Measurements from ENCODE around the gene IRF2BPL. TPM values are rescaled to one million over a fixed set of nuclear protein-coding genes. Genes with fewer than 3 reads are reported as not detected.

Gene IRF2BPL
- total RNA-seq, 1 experiment from 2014 or later, result 74.6 TPM

GRCh38 chr14:76985540-76986230 lies 42.8 kb downstream of the IRF2BPL start:
- Histone ChIP-seq H3K79me2 (ENCODE audit: insufficient read depth, low read length) (no peaks in the 10 kb centered on the region), H3K27me3 (ENCODE audit: insufficient read depth, low read length) (no peaks in the 10 kb centered on the region), H3K4me2 (ENCODE audit: low read length) (no peak overlapping the region), H3K4me1 (ENCODE audit: control insufficient read depth in 1 of 2, insufficient read depth in 2 of 2, low read length in 2 of 2) (no peaks in the 10 kb centered on the region; a peak in 1 of 4 replicates), H3K9me3 (ENCODE audit: control insufficient read depth in 1 of 2, insufficient read depth in 1 of 2, low read depth in 1 of 2, low read length in 2 of 2) (peaks cover 5 to 10% of the 10 kb centered on the region in 2 experiments; a peak in 2 of 4 replicates), H3K9ac (ENCODE audit: low read length) (no peak overlapping the region), H3K36me3 (ENCODE audit: control insufficient read depth in 1 of 2, insufficient read depth in 2 of 2, low read length in 2 of 2) (no peaks in the 10 kb centered on the region), H2AFZ (ENCODE audit: low read depth, low read length, poor library complexity, severe bottlenecking) (no peak overlapping the region), H3K9me2 (ENCODE audit: insufficient read depth) (no peaks in the 10 kb centered on the region), H4K20me1 (ENCODE audit: insufficient read depth) (no peaks in the 10 kb centered on the region), H3K4me3 (replicated peaks in 1 of 2; ENCODE audit: low read depth in 1 of 2, low read length in 2 of 2) (no peak overlapping the region), H3K27ac (ENCODE audit: low read depth, low read length) (no peak overlapping the region)
- POLR2A ChIA-PET, result interaction anchor here (0.9 to 1.5 kb wide), 2 partner anchors 9 to 12 kb away, joined by 3 to 4 read pairs; no protein-coding TSS in a partner anchor
- no TSS peak for BruUV-seq (replicated peaks)
- DNase-seq (ENCODE audit: low read depth, low spot score), result no peak
- CTCF ChIA-PET, result no interaction called here
- RAD21 ChIA-PET (ENCODE audit: low non-redundant PET in 1 of 2, low total read pairs in 2 of 2, uncharacterized antibody in 2 of 2, unreplicated experiment in 2 of 2), result no interaction called here
- TF ChIP-seq CEBPB (IDR thresholded peaks at IDR 0.05; ENCODE audit: low read depth), result no peak
- TF ChIP-seq RAD21 (IDR thresholded peaks at IDR 0.05; ENCODE audit: low read depth), result no peak
- TF ChIP-seq SIN3A (IDR thresholded peaks at IDR 0.05; ENCODE audit: low read depth), result no peak
- TF ChIP-seq TCF7L2 (IDR thresholded peaks at IDR 0.05; ENCODE audit: borderline replicate concordance, extremely low read depth, insufficient read depth, insufficient read length), result no peak
- TF ChIP-seq ZFX (IDR thresholded peaks at IDR 0.05), result no peak
- TF ChIP-seq, protein P1, sequence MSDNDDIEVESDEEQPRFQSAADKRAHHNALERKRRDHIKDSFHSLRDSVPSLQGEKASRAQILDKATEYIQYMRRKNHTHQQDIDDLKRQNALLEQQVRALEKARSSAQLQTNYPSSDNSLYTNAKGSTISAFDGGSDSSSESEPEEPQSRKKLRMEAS (IDR thresholded peaks at IDR 0.05), result no peak
- TF ChIP-seq YY1 (IDR thresholded peaks at IDR 0.05; ENCODE audit: extremely low read depth, insufficient replicate concordance, low read depth, low read length), result no peak
- no peak for TF ChIP-seq POLR2AphosphoS5 (IDR thresholded peaks at IDR 0.05; ENCODE audit: low read depth, low read length)
- TF ChIP-seq, protein P2, sequence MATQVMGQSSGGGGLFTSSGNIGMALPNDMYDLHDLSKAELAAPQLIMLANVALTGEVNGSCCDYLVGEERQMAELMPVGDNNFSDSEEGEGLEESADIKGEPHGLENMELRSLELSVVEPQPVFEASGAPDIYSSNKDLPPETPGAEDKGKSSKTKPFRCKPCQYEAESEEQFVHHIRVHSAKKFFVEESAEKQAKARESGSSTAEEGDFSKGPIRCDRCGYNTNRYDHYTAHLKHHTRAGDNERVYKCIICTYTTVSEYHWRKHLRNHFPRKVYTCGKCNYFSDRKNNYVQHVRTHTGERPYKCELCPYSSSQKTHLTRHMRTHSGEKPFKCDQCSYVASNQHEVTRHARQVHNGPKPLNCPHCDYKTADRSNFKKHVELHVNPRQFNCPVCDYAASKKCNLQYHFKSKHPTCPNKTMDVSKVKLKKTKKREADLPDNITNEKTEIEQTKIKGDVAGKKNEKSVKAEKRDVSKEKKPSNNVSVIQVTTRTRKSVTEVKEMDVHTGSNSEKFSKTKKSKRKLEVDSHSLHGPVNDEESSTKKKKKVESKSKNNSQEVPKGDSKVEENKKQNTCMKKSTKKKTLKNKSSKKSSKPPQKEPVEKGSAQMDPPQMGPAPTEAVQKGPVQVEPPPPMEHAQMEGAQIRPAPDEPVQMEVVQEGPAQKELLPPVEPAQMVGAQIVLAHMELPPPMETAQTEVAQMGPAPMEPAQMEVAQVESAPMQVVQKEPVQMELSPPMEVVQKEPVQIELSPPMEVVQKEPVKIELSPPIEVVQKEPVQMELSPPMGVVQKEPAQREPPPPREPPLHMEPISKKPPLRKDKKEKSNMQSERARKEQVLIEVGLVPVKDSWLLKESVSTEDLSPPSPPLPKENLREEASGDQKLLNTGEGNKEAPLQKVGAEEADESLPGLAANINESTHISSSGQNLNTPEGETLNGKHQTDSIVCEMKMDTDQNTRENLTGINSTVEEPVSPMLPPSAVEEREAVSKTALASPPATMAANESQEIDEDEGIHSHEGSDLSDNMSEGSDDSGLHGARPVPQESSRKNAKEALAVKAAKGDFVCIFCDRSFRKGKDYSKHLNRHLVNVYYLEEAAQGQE (IDR thresholded peaks at IDR 0.05; ENCODE audit: low read depth), result no peak
- no peak for TF ChIP-seq CTCF (IDR thresholded peaks at IDR 0.05 in 2 of 3, conservative IDR thresholded peaks at IDR 0.05 in 1 of 3; ENCODE audit: borderline replicate concordance in 1 of 3, insufficient read depth in 1 of 3, low read depth in 2 of 3, low read length in 2 of 3)
- no peak for TF ChIP-seq EZH2 (IDR thresholded peaks at IDR 0.05)
- no peak for TF ChIP-seq ZNF274 (IDR thresholded peaks at IDR 0.05; ENCODE audit: low read depth, low read length)
- TF ChIP-seq ZBTB33 (IDR thresholded peaks at IDR 0.05; ENCODE audit: extremely low read depth, insufficient replicate concordance, low read length), result no peak
- no peak for TF ChIP-seq POLR2A (IDR thresholded peaks at IDR 0.05; ENCODE audit: borderline replicate concordance, extremely low read depth, insufficient read depth, insufficient read length)
- no peak for TF ChIP-seq SP1 (IDR thresholded peaks at IDR 0.05; ENCODE audit: low read depth)
- ATAC-seq, result no peak
- intact Hi-C loops (cut with micrococcal nuclease), result no loop called here
